Hematopoietic multipotent progenitor cell treated with erythropoietin and hydrocortisone succinate and interleukin-3 and kit ligand, for 4 days (in vitro differentiated cells): ENCODE data around the gene RPS28.
A peak's percentile ranks its signal among the peaks of the same experiment; 100 is the strongest.
"Not testable (repeated sequence)": the region's sequence is repeated elsewhere in the genome, so short reads cannot be mapped to it uniquely, and the experiment has no call there.

Source experiments
- DNase-seq: peaks from one replicate; pipeline ENCODE4 v3.0.0-alpha.2; 2015

RPS28 gene

GRCh38 chr19:8343483-8343844, 22.2 kb downstream of the RPS28 start:
- no peak for DNase-seq

- DNase-seq, result not testable (repeated sequence)
Measured at GRCh38 chr19:8349629-8350372, 28.5 kb downstream of the RPS28 start.

GRCh38 chr19:8352134-8352827, 31.0 kb downstream of the RPS28 start:
- no peak for DNase-seq

- DNase-seq, result not testable (repeated sequence)
Measured at GRCh38 chr19:8352845-8353244, 31.5 kb downstream of the RPS28 start.

GRCh38 chr19:8355631-8356402, 34.5 kb downstream of the RPS28 start:
- DNase-seq, result no peak

- DNase-seq, result no peak
Measured at GRCh38 chr19:8357007-8357521, 35.8 kb downstream of the RPS28 start.

GRCh38 chr19:8358948-8359347, 37.7 kb downstream of the RPS28 start:
- DNase-seq, result no peak

- DNase-seq, result no peak
Measured at GRCh38 chr19:8360196-8360595, 38.9 kb downstream of the RPS28 start.

- DNase-seq, result peak; percentile 71
Measured at GRCh38 chr19:8361921-8362793, 40.9 kb downstream of the RPS28 start.

GRCh38 chr19:8363803-8364771, 42.8 kb downstream of the RPS28 start, which contains the start of gene ANGPTL4:
Gene ANGPTL4 (plus strand): TSS chr19:8364155. CDS start chr19:8364322, 167 bp downstream.
- DNase-seq, result peak; percentile 60

- no peak for DNase-seq
Measured at GRCh38 chr19:8366121-8366581, 44.9 kb downstream of the RPS28 start.

- no peak for DNase-seq
Measured at GRCh38 chr19:8366961-8367326, 45.6 kb downstream of the RPS28 start.

- no peak for DNase-seq
Measured at GRCh38 chr19:8367327-8368001, 46.2 kb downstream of the RPS28 start.

- peak; percentile 52 for DNase-seq
Measured at GRCh38 chr19:8370176-8371010, 49.1 kb downstream of the RPS28 start.

GRCh38 chr19:8371011-8371804, 49.9 kb downstream of the RPS28 start:
- DNase-seq, result peak; percentile 96
